HepG2 (cell line): ENCODE measurements around the gene DCAF15. TPM values are rescaled to one million over a fixed set of nuclear protein-coding genes. Genes with fewer than 3 reads are reported as not detected.

ENCODE experiments used
- ATAC-seq: fragments of 200-7000 bp; cut with Tn5 transposase; 3 replicates; pipeline ENCODE4 v1.9.1; 2020; ENCODE audit warnings: mild to moderate bottlenecking, moderate library complexity
- BruUV-seq: library from RNA; stranded (reverse); fragments of 400-500 nt; replicated peaks from 2 replicates; lab custom pipeline; 2021; lab: Mats Ljungman, UMichigan
- CTCF ChIA-PET: fragments of 300-600 bp; formaldehyde crosslinking; extraction: SDS; loops from one replicate; lab custom pipeline; 2021; ENCODE audit warnings: low total read pairs, inconsistent platforms, low intra/inter-chr PET ratio; lab: Yijun Ruan, JAX
- POLR2A ChIA-PET: fragments of 350-600 bp; sonication (Branson Sonifier 250); formaldehyde crosslinking; loops from one replicate; lab custom pipeline; 2020; ENCODE audit warnings: antibody characterized with exemption, inconsistent platforms; lab: Yijun Ruan, JAX
- DNase-seq: peaks from one replicate; pipeline ENCODE4 v3.0.0-alpha.2; 2015; ENCODE audit warnings: low spot score
- FAIRE-seq: peaks from 3 replicates; lab custom pipeline; 2011; peaks lifted over from hg19 to GRCh38; lab: Jason Lieb, UNC
- H2AFZ ChIP-seq: one replicate; pipeline ENCODE4 v1.6.1; 2011; ENCODE audit warnings: low read length, inconsistent platforms
- H3K27ac ChIP-seq: fragments of 300-600 bp; 3 replicates; pipeline ENCODE4 v1.8.0; 2011; ENCODE audit warnings: mixed run types, mild to moderate bottlenecking, mixed read lengths, low read length, inconsistent platforms; ENCODE audit not compliant: insufficient read depth; ENCODE audit errors: extremely low read length
- H3K27me3 ChIP-seq, 2 experiments: fragments of 200-600 bp in 1 of 2; 2 replicates in 1 of 2; 3 replicates in 1 of 2; pipeline versions ENCODE4 v1.6.0 to v1.8.0; 2011; ENCODE audit warnings: low read length in 2 of 2, mild to moderate bottlenecking in 2 of 2, moderate library complexity in 2 of 2, inconsistent platforms in 1 of 2; ENCODE audit not compliant: insufficient read depth in 2 of 2, control insufficient read depth in 1 of 2
- H3K36me3 ChIP-seq, 2 experiments: fragments of 200-600 bp in 1 of 2; replicated peaks in 1 of 2; 2 replicates in 1 of 2; 3 replicates in 1 of 2; pipeline versions ENCODE4 v1.5.1 to v1.8.0; 2011; ENCODE audit warnings: low read length in 2 of 2, inconsistent platforms in 1 of 2; ENCODE audit not compliant: insufficient read depth in 2 of 2, control insufficient read depth in 1 of 2
- H3K4me1 ChIP-seq: 2 replicates; pipeline ENCODE4 v1.5.1; 2012; ENCODE audit warnings: low read length, inconsistent platforms; ENCODE audit not compliant: insufficient read depth
- H3K4me2 ChIP-seq: 2 replicates; pipeline ENCODE4 v1.6.0; 2011; ENCODE audit warnings: low read depth, low read length, inconsistent platforms
- H3K4me3 ChIP-seq, 3 experiments: fragments of 200-600 bp in 1 of 3; sonication (generic), shearing (Covaris generic) in 1 of 3; replicated peaks in 1 of 3; 2 replicates each; pipeline ENCODE4 v1.5.1; 2011 to 2016; ENCODE audit warnings: low read length in 3 of 3, inconsistent platforms in 2 of 3, low read depth in 2 of 3, mild to moderate bottlenecking in 2 of 3, control low read depth in 1 of 3, mixed read lengths in 1 of 3; ENCODE audit not compliant: insufficient read depth in 1 of 3
- H3K79me2 ChIP-seq: one replicate; pipeline ENCODE4 v1.6.1; 2011; ENCODE audit warnings: low read length, inconsistent platforms; ENCODE audit not compliant: insufficient read depth
- H3K9ac ChIP-seq: 2 replicates; pipeline ENCODE4 v1.6.0; 2011; ENCODE audit warnings: mild to moderate bottlenecking, low read depth, low read length, inconsistent platforms; ENCODE audit not compliant: insufficient read depth
- H3K9me3 ChIP-seq: 2 replicates; pipeline ENCODE4 v1.5.1; 2012; ENCODE audit warnings: mild to moderate bottlenecking, low read length
- H4K20me1 ChIP-seq: 2 replicates; pipeline ENCODE4 v1.6.0; 2011; ENCODE audit warnings: inconsistent platforms, mild to moderate bottlenecking, low read length, moderate library complexity; ENCODE audit not compliant: insufficient read depth
- ELF4 ChIP-seq: sonication (generic); formaldehyde crosslinking; IDR thresholded peaks from 2 replicates; pipeline ENCODE4 v1.5.0; 2020; ENCODE audit warnings: missing genetic modification reagents, mild to moderate bottlenecking, moderate library complexity, borderline replicate concordance
- FOXC1 ChIP-seq: sonication (generic); formaldehyde crosslinking; IDR thresholded peaks from 2 replicates; pipeline ENCODE4 v1.8.0; 2022; ENCODE audit warnings: mild to moderate bottlenecking, missing genetic modification reagents, borderline replicate concordance
- KDM1A ChIP-seq: IDR thresholded peaks from 2 replicates; pipeline ENCODE4 v1.6.1; 2016; ENCODE audit warnings: missing compliant biosample characterization
- SP1 ChIP-seq, 2 experiments: fragments of 450-650 bp in 1 of 2; sonication (generic) in 1 of 2; formaldehyde crosslinking in 1 of 2; IDR thresholded peaks; 2 replicates each; pipeline versions ENCODE4 v1.4.0 to v1.6.1; 2016 to 2020; ENCODE audit warnings: missing genetic modification reagents in 1 of 2
- YEATS4 ChIP-seq: sonication (generic); formaldehyde crosslinking; IDR thresholded peaks from 2 replicates; pipeline ENCODE4 v1.4.0; 2020; ENCODE audit warnings: missing genetic modification reagents, borderline replicate concordance
- ZBTB20 ChIP-seq: sonication (generic); formaldehyde crosslinking; IDR thresholded peaks from 2 replicates; pipeline ENCODE4 v1.8.1; 2023; ENCODE audit warnings: missing genetic modification reagents, low read depth, mild to moderate bottlenecking, borderline replicate concordance
- ZKSCAN1 ChIP-seq: fragments of 150-350 bp; IDR thresholded peaks from 2 replicates; pipeline ENCODE4 v1.6.1; 2014; ENCODE audit warnings: low read length
- ZNF530 ChIP-seq: sonication (generic); formaldehyde crosslinking; IDR thresholded peaks from 2 replicates; pipeline ENCODE4 v1.5.0; 2020; ENCODE audit warnings: low read depth, mild to moderate bottlenecking, missing genetic modification reagents
- ZNF644 ChIP-seq: IDR thresholded peaks from 2 replicates; pipeline ENCODE4 v1.6.1; 2016; ENCODE audit warnings: low read depth
- WGBS: methylation state at CpG from one replicate; pipeline ENCODE4 v1.1.6; 2017; ENCODE audit warnings: low lambda C conversion rate; 5-methylcytosine and 5-hydroxymethylcytosine counted together
- in situ Hi-C: cut with HindIII; loops from 2 replicates; pipeline ENCODE4 v1.10.0; 2017; ENCODE audit warnings: low pct_unique_long_range_greater_than_20kb; ENCODE audit not compliant: extremely low pct_ligation_motif_present
- intact Hi-C: fragments of 100-400 bp; cut with micrococcal nuclease; formaldehyde crosslinking; loops from one replicate; pipeline ENCODE4 v1.10.0; 2022; ENCODE audit not compliant: unreplicated experiment
- polyA plus RNA-seq, 8 experiments: library from polyadenylated mRNA; depleted of rRNA in 3 of 8; stranded (reverse) in 7 of 8; unstranded in 1 of 8; fragments of >200 nt; fragmentation: Illumina TruSeq in 4 of 8; extraction: Trizol in 4 of 8; gene quantifications; 2 replicates each; pipeline versions ENCODE4 v1.2.1 to v1.2.3, GENCODE V29; 2011 to 2016; ENCODE audit warnings: low read depth in 4 of 8, missing spikeins in 1 of 8, mixed read lengths in 1 of 8; ENCODE audit not compliant: insufficient read depth in 1 of 8
- total RNA-seq, 5 experiments: library from RNA; depleted of rRNA; stranded (reverse); fragments of >200 nt; fragmentation: Illumina TruSeq; extraction: Trizol; gene quantifications; 2 replicates each; pipeline ENCODE4 v1.2.3, GENCODE V29; 2016; ENCODE audit warnings: low read depth in 1 of 5
- TF ChIP-seq, protein P1 (sequence below): sonication (generic); formaldehyde crosslinking; IDR thresholded peaks from 2 replicates; pipeline ENCODE4 v1.4.0; 2020; ENCODE audit warnings: missing genetic modification reagents, borderline replicate concordance

The DCAF15 gene
- total and polyA plus RNA-seq, 2 of the 13 experiments (the other 11 are each of a cell fraction or from before 2014, with no cell fraction given), result 13.6 to 14.0 TPM

DNA sequence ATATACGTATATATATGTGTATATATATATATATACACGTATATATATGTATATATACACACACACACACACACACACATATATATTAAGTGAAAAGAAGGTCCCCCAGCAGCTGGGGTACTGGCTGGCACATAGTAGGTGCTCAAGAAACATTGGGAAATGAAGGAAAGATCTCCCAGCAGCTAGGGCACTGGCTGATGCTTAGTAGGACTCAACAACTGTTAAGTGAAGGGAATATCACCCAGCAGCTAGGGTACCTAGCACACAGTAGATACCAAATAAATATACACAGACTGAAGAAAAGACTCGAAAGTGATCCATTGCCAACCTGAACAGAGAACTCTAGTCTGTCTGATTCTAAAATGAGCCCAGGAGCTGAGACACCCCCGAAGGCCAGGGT, 26.3 kb upstream of the DCAF15 start:
- no peak overlapping the region for H3K4me2 ChIP-seq
- no peaks in the 10 kb centered on the region for H4K20me1 ChIP-seq
- in situ Hi-C loops (no loop called here), intact Hi-C loops (no loop called here)
- no peak overlapping the region for H3K4me3 ChIP-seq
- ATAC-seq (no peak), DNase-seq (no peak), FAIRE-seq (no peak)
- no peak overlapping the region for H3K27ac ChIP-seq
- H3K79me2 ChIP-seq, result no peaks in the 10 kb centered on the region
- H3K36me3 ChIP-seq, result peaks cover 8 to 36% of the 10 kb centered on the region in 2 experiments
- no peak for TF ChIP-seq ZNF530 (CRISPR knock-in tag)
- TF ChIP-seq ZBTB20, result no peak
- TF ChIP-seq ZKSCAN1, result peak; percentile 48; the same call in 1 of the 2 replicates
- TF ChIP-seq ZNF644 (CRISPR knock-in tag), result no peak
- no peak for TF ChIP-seq YEATS4 (CRISPR knock-in tag)
- no TSS peak for BruUV-seq
- H2AFZ ChIP-seq, result no peak overlapping the region
- no peaks in the 10 kb centered on the region for H3K27me3 ChIP-seq
- ChIA-PET CTCF (no interaction called here), POLR2A (no interaction called here)
- WGBS, result 92% methylated on average over 4 of the region's 4 CpGs
- no peak overlapping the region for H3K9ac ChIP-seq
- H3K4me1 ChIP-seq, result no peaks in the 10 kb centered on the region
- H3K9me3 ChIP-seq, result 0 out of 2 replicates have a peak, but pooled peaks cover under 1% of the 10 kb centered on the region

DNA sequence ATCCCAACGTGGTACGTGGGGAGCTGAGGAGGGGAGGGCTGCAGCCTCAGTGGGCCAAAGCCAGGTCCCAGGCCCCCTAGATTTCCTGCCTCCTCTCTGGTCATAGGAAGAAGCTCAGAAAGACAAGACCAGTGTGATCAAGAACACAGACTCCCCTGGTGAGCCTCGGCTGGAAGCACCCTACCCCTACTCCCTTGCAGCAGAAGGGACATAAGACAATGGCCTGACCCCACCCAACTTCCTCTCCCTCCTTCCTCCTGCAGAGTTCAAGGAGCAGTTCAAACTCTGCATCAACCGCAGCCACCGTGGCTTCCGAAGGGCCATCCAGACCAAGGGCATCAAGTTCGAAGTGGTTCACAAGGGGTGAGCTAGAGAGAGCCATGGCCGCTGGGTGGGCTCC, 25.6 kb upstream of the DCAF15 start:
- DNase-seq (no peak), ATAC-seq (no peak), FAIRE-seq (no peak)
- Histone ChIP-seq H3K9me3 (no peaks in the 10 kb centered on the region), H3K4me3 (no peak overlapping the region), H3K4me2 (no peak overlapping the region), H2AFZ (no peak overlapping the region), H3K9ac (no peak overlapping the region), H3K27ac (no peak overlapping the region), H4K20me1 (no peaks in the 10 kb centered on the region), H3K79me2 (no peaks in the 10 kb centered on the region), H3K27me3 (no peaks in the 10 kb centered on the region), H3K36me3 (peaks cover 8 to 28% of the 10 kb centered on the region in 2 experiments), H3K4me1 (no peaks in the 10 kb centered on the region)
- in situ Hi-C loops (no loop called here), intact Hi-C loops (no loop called here)
- WGBS, result 93% methylated on average over 7 of the region's 8 CpGs
- ChIA-PET CTCF (no interaction called here), POLR2A (no interaction called here)
- TF ChIP-seq ELF4 (CRISPR knock-in tag), result no peak
- no peak for TF ChIP-seq KDM1A (CRISPR knock-in tag)
- no peak for TF ChIP-seq SP1 (IDR thresholded peaks at IDR 0.05)
- no peak for TF ChIP-seq SP1 (CRISPR knock-in tag; IDR thresholded peaks at IDR 0.05)
- TF ChIP-seq, protein P1, sequence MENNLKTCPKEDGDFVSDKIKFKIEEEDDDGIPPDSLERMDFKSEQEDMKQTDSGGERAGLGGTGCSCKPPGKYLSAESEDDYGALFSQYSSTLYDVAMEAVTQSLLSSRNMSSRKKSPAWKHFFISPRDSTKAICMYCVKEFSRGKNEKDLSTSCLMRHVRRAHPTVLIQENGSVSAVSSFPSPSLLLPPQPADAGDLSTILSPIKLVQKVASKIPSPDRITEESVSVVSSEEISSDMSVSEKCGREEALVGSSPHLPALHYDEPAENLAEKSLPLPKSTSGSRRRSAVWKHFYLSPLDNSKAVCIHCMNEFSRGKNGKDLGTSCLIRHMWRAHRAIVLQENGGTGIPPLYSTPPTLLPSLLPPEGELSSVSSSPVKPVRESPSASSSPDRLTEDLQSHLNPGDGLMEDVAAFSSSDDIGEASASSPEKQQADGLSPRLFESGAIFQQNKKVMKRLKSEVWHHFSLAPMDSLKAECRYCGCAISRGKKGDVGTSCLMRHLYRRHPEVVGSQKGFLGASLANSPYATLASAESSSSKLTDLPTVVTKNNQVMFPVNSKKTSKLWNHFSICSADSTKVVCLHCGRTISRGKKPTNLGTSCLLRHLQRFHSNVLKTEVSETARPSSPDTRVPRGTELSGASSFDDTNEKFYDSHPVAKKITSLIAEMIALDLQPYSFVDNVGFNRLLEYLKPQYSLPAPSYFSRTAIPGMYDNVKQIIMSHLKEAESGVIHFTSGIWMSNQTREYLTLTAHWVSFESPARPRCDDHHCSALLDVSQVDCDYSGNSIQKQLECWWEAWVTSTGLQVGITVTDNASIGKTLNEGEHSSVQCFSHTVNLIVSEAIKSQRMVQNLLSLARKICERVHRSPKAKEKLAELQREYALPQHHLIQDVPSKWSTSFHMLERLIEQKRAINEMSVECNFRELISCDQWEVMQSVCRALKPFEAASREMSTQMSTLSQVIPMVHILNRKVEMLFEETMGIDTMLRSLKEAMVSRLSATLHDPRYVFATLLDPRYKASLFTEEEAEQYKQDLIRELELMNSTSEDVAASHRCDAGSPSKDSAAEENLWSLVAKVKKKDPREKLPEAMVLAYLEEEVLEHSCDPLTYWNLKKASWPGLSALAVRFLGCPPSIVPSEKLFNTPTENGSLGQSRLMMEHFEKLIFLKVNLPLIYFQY (CRISPR knock-in tag), result no peak
- TF ChIP-seq ZBTB20, result no peak
- no peak for TF ChIP-seq FOXC1
- BruUV-seq, result no TSS peak
